KBM-7 (cell line): Measurements from ENCODE around the gene AK8.
"Not testable (repeated sequence)": the region's sequence is repeated elsewhere in the genome, so short reads cannot be mapped to it uniquely, and the experiment has no call there.

Source experiments
- DNase-seq: peaks from one replicate; pipeline ENCODE4 v3.0.0-alpha.2; 2015
- in situ Hi-C: fragments of 300-500 bp; cut with MboI; formaldehyde crosslinking; loops from 2 replicates; pipeline ENCODE4 v1.14.3; 2020; ENCODE audit warnings: low sequenced_read_pairs, low pct_unique_long_range_greater_than_20kb, mixed read lengths

The AK8 gene

GRCh38 chr9:132732326-132733259 is 145.5 kb downstream of the AK8 start:
- in situ Hi-C loops: no loop called here
- no peak for DNase-seq

GRCh38 chr9:132731230-132731629 is 146.9 kb downstream of the AK8 start:
- in situ Hi-C loops: no loop called here
- no peak for DNase-seq

- in situ Hi-C loops: no loop called here
- no peak for DNase-seq
Observed at GRCh38 chr9:132730054-132731033, 147.7 kb downstream of the AK8 start.

DNA sequence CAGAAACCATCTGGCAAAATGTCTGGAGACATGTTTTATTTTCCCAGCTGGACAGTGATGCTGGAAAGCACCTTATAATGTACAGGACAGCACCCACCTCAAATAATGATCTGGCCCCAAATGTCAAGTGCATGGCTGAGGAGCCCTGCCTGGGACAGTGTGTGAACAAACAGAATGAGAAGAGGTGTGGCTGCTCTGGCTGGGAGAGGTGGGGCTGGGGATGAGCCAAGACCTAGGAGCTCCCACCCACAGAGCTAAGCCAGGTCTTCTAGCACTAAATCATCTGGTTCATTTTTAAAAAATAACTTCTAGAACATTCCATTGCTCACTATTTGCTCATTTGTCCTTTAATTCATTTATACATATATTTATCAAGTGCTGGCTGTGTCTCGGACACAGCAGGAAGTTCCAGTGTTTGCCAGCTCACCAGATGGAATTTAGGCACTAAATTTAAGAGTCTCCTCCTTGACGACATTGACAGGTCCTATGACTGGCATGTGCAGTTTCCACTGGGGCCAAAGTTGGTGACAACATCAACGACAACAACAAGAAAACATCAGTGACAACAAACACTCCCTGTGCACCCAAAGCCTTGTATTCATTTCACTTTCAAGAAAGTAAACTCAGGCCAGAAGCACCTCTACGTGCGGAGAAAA is 148.7 kb downstream of the AK8 start:
- in situ Hi-C loops: no loop called here
- no peak for DNase-seq

GRCh38 chr9:132728497-132728896 is 149.6 kb downstream of the AK8 start:
- in situ Hi-C loops: no loop called here
- no peak for DNase-seq

DNA sequence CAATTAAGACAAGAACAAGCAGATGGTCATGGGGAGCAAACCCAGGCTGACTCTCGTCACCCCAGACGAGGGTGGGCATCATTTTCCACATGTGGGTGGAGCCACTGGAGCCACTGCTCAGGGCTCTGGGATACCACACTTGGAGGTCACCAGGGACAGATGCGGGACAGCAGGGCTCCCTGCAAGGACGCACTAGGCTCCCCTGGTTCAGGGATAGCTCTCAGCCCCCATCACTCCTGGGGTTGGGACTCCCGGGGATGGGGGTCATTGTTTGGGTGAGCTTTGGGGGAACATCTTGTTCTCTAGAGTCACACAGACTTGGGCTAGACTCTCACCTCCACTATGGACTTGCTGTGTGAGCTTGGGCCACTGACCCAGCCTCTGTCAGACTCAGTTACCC is 150.0 kb downstream of the AK8 start:
- in situ Hi-C loops: no loop called here
- no peak for DNase-seq

- in situ Hi-C loops: no loop called here
- no peak for DNase-seq
Observed at GRCh38 chr9:132726576-132727130, 151.4 kb downstream of the AK8 start.

- no peak for DNase-seq
- in situ Hi-C loops: no loop called here
Observed at GRCh38 chr9:132725306-132725705, 152.8 kb downstream of the AK8 start.

DNA sequence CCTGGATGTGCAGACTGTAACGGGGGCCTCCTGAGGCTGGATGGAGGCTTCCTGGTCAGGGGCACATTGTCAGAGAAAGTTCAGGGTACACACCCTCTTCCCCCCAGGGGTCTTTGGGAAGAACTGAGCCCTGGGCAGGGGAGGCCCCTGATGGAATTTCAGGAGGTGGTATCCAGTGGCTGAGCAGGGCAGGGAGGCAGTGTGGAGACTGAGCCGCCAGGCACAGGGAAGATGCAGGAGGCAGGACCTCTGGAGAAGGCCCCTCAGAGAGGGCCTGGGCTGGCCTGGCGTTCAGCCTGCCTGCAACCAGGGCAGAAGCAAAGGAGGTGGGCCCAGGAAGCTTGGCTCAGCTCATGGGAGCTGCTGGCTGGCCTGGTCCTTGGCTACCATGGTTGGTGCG is 154.3 kb downstream of the AK8 start:
- in situ Hi-C loops: no loop called here

GRCh38 chr9:132722564-132723065 is 155.5 kb downstream of the AK8 start:
- no peak for DNase-seq
- in situ Hi-C loops: no loop called here

More for the DNA sequence above, 154.3 kb downstream of the AK8 start:
- no peak for DNase-seq

- in situ Hi-C loops: no loop called here
- DNase-seq: no peak
Observed at GRCh38 chr9:132721661-132722060, 156.4 kb downstream of the AK8 start.

DNA sequence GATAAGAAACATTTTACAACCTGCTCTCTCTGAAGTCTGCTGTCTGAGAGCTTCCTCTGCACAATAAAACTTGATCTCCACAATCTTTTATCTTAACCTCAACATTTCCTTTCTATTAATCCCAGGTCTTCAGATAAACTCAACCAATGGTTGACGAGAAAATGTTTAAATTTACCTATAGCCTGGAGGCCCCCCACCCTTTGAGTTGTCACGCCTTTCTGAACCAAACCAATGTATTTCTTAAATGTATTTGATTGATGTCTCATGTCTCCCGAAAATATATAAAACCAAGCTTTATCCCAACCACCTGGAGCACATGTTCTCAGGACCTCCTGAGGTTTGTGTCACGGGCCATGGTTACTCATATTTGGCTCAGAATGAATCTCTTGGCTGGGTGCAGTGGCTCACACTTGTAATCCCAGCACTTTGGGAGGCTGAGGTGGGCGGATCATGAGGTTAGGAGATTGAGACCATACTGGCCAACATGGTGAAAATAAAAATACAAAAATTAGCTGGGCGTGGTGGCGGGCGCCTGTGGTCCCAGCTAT is 159.6 kb downstream of the AK8 start:
- peak; percentile 8 for DNase-seq
- in situ Hi-C loops: not testable (repeated sequence)

GRCh38 chr9:132717326-132717945 is 160.6 kb downstream of the AK8 start:
- in situ Hi-C loops: no loop called here

DNA sequence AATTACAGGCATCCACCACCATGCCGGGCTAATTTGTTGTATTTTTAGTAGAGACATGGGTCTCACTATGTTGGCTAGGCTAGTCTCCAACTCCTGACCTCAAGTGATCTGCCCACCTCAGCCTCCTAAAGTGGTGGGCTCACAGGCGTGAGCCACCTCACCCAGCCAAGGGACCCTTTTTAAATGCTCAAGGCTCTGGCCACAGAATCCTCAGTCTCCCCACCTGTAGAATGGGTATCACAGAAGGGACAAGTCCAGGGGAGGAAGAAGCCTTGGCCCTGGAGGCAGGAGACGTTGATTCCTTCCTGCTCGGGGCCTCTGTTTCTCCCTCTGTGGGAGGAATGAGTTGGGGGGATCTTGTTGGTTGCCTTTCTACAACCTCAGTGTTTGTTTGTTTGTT is 162.1 kb downstream of the AK8 start:
- in situ Hi-C loops: no loop called here
- no peak for DNase-seq

More at GRCh38 chr9:132717326-132717945, 160.6 kb downstream of the AK8 start:
- no peak for DNase-seq

DNA sequence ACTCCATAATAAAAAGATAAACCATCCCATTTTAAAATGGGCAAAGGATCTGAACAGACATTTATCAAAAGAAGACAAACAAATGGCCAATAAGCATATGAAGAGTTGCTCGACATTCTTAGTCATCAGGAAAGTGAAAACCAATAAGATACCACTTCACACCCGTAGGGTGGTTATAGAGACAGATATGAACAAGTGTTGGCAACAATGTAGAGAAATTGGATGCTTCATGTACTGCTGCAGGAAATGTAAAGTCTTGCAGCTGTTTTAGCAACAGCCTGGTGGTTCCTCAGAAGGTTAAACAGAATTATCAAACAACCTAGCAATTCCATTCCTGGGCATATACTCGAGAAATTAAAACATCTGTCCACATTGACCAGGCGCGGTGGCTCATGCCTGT is 165.3 kb downstream of the AK8 start:
- DNase-seq: no peak
- in situ Hi-C loops: no loop called here

- DNase-seq: no peak
- in situ Hi-C loops: no loop called here
Observed at GRCh38 chr9:132711846-132712245, 166.2 kb downstream of the AK8 start.

DNA sequence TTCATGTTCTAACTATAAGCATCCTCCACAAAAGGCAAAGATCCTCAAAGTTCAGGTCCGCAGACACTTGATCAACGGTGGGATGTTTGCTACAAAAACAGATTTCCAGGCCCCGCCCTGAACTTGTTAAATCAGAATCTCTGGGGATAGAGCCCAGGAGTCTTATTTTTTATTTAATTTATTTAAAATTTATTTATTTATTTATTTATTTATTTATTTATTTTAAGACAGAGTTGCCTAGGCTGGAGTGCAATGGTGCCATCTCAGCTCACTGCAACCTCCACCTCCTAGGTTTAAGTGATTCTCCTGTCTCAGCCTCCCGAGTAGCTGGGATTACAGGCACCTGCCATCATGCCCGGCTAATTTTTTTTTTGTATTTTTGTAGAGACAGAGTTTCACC is 166.9 kb downstream of the AK8 start:
- in situ Hi-C loops, DNase-seq: not testable (repeated sequence)

GRCh38 chr9:132710333-132710732 is 167.8 kb downstream of the AK8 start:
- in situ Hi-C loops: no loop called here
- DNase-seq: no peak
